AG09319 (cell line): ENCODE data around the gene FGGY.

Experiments
- DNase-seq: peaks from one replicate; pipeline ENCODE4 v3.0.0-alpha.2; 2010; ENCODE audit warnings: low read depth; ENCODE audit errors: extremely low read depth
- TF ChIP-seq, protein P1 (sequence below): IDR thresholded peaks from 2 replicates; pipeline ENCODE4 v1.5.1; 2011; ENCODE audit warnings: low read depth, mild to moderate bottlenecking, inconsistent platforms, low read length, moderate library complexity

Gene FGGY

DNA sequence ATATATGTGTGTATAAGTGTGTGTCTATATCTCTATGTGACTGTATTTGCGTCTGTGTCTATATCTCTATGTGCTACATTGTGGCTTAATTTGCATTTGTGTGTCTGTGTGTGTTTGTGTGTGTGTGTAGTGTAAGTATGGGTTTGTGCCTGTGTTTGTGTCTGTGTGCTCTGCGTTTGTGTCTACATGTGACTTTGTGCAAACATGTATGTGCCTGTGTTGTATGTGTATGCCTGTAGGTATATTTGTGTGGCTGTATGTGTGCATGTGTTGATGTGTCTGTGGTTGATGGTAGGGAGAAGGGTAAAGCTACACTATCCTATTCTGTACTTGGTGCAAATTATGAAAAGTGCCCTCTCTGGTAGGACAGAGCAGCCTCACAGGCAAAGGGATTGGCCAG lies 7.3 kb upstream of the FGGY start:
- DNase-seq: no peak
- TF ChIP-seq, protein P1, sequence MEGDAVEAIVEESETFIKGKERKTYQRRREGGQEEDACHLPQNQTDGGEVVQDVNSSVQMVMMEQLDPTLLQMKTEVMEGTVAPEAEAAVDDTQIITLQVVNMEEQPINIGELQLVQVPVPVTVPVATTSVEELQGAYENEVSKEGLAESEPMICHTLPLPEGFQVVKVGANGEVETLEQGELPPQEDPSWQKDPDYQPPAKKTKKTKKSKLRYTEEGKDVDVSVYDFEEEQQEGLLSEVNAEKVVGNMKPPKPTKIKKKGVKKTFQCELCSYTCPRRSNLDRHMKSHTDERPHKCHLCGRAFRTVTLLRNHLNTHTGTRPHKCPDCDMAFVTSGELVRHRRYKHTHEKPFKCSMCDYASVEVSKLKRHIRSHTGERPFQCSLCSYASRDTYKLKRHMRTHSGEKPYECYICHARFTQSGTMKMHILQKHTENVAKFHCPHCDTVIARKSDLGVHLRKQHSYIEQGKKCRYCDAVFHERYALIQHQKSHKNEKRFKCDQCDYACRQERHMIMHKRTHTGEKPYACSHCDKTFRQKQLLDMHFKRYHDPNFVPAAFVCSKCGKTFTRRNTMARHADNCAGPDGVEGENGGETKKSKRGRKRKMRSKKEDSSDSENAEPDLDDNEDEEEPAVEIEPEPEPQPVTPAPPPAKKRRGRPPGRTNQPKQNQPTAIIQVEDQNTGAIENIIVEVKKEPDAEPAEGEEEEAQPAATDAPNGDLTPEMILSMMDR: no peak

DNA sequence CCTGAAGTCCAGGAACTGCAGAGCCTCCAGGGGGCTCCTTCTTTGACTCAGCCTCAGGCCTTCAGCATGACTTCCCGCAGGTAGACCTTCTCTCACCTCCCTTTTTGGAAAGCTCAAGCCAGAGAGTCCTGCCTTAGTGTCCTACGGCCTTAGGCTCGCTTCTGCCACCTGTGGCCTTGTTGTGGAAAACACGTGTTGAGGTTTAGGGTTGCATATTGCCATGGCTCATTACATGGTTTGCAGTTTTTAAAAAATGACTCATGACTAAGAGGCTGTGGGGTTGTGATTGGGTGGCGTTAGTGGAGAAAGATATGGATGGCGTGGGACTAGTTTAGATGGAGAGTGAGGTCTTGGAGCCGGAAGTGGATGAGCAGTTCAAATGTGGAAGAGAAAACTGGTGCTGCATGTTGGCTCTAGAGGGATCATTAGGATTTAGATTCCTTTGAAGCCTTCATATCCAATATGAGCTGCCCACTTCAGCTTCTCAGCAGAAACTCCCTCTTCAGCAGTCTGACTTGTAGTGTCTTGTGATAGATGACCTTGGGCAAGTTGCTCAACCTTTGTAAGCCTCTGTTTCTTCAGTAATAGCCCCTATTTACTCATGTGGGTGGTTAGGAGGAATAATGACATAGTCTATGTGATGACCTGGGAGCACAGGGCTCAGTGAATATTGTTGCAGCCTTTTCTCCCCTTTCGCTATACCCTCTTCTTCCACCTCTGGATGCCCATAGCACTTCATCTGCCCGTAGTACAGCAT lies 6.5 kb upstream of the FGGY start:
- no peak for DNase-seq
- TF ChIP-seq, protein P1: peak; percentile 28

DNA sequence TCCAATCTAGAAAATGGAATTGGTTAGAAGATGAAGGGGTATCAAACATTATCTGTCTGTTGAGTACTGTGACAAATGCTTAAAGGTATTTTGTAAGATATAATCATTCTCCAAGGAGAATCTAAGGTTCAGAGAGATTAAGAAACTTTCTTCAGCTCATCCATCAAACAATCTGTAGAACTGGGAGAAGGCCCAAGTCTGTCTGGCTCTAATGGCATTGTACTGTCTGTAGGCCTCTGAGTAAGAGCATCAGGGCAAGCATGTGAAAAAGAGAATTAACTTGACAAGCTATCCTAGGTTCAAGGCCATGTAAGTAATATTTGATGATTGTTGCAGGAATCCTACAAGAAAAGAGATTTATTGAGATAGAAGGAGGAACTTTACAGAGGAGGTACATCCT lies 5.3 kb upstream of the FGGY start:
- no peak for DNase-seq
- TF ChIP-seq, protein P1: no peak

DNA sequence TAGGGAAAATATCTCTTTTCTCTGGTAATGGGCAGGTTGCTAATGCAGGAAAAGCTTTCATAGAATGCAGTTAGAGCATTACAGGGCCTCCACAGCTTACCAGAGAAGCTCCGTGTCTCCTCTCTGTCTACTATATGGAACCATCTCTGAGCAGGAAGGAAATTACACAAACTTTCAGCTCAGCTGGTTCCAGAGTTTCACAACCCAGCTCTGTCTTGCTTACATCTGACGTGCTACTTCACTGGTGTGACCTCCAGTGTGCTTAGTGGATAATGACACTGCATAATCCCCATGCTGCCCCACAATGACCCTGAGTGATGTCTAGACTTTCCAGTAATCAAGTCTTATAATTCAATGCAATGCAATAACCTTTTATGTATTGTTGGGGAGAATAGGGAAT lies 4.3 kb upstream of the FGGY start:
- TF ChIP-seq, protein P1: no peak
- DNase-seq: no peak

DNA sequence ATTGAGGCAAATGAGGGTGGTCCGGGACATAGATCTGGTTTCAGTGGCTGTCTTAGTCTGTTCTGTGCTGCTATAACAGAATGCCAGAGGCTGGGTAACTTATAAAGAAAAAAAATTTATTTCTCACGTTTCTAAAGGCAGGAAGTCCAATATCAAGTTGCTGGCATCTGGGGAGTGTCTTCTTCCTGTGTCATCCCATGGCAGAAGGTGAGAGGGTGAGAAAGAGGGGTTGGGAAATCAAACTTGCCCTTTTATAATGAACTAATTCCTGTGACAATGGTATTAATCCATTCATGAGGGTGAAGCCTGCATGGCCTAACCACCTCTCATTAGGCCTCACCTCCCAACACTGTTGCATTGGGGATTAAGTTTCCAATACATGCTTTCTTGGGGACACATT lies 3.7 kb upstream of the FGGY start:
- TF ChIP-seq, protein P1: no peak
- DNase-seq: no peak

DNA sequence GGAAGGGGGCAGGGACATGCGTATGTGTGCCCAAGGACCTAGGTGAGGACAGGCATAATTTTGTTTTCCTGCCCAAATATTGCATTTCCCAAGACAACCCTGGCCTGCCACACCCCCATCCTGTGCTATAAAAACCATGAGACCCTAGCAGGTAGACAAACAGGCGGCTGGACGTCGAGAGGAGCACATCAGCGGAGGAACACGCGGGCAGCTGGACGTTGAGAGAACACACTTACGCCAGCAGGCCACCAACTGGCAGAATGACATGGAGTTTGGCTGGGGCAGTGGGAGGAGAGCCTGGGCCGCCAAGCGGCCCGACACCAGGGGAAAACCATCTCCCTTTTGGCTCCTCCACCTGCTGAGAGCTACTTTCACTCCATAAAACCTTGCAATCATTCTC lies 3.0 kb upstream of the FGGY start:
- TF ChIP-seq, protein P1: no peak
- no peak for DNase-seq

DNA sequence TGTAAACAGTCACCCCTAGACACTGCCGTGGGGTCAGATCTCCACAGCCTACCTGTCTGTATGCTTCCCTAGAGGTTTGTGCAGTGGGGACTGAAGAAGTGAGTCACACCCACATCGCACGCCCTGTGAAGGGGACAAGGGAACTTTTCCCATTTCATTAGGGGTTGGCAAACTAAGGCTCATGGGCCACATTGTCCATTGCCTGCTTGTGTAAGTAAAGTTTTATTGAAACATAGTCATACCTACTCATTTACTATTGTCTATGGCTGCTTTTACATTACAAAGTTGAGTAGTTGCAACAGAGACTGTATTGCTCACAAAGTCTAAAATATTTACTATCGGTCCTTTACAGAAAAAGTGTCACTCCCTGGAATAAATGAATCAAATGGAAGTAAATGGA lies 2.5 kb upstream of the FGGY start:
- TF ChIP-seq, protein P1: no peak
- DNase-seq: no peak
